CD4-positive, alpha-beta T cell treated with Interleukin-17A for 4 hours (primary cell): ENCODE data around the gene TGM6.

ENCODE experiments used
- DNase-seq: peaks from one replicate; pipeline ENCODE4 v3.0.0-alpha.2; 2020; ENCODE audit warnings: mixed read lengths

Gene TGM6

DNA sequence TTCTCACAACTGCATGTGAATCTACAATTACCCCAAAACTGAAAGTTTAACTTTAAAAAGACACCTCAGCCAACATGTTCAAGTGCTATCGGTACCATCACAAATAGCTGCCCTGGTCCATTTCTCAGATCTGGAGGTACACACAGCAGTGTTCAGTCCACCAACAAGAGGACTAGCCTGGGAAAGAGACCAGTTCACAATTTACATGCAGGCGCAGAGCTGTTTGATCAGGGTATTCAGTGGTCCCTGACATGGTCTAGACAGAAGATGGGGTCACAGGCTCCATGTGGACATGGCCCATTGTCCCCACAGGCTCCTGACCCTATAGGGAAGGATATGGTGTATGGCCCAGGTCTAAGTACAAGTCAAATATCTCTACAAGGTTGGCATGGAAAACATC, 15.6 kb upstream of the TGM6 start:
- DNase-seq: no peak

DNA sequence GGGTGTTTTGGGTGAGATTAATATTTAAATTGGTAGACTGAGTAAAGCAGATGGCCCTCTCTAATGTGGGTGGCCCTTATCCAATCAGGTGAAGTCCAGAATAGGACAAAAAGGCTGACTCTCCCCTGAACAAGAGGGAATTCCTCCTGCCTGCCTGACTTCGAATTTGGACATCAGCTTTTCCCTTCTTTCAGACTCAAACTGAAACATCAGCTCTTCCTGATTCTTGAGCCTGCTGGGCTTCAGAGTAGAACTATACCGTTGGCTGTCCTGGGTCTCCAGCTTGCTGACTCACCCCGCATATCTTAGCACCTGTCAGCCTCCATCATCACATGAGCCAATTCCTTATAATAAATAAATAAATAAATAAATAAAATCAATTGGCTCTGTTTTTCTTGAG, 15.0 kb upstream of the TGM6 start:
- DNase-seq: no peak

DNA sequence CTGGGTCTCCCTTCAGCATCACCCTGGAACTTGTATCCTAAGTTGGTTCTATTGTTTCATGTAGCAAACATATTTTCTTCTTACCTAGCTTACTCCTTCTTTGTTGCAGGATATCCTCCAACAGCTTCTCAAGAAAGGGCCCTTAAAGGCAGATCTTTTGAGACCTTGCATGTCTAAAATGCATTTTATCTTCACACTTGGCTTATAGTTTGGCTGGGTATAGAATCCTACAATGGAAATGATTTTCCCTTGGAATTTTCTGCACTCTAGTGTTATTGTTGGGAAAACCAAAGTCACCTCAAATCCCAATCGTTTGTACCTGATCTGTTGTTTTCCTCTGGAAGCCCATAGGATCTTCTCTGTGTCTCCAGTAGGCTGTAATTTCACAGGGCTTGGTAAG, 12.1 kb upstream of the TGM6 start:
- DNase-seq: no peak

DNA sequence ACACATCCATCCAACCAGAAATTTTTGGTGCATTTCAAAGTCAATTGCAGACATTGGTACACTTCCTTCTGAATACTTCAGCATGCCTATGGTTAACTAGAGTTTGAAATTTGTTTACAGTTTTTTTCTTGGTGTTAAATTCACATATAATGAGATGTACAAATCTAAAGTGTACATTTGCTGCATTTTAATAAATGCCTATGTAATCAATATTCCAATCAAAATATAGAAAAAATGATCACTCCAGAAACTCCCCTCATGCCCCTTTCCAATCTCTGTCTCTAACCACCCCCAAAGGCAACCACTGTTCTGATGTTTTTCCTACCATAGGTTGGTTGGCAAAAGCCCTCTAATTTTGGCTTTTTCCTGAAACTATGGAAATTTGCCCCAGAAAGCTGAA, 7.6 kb upstream of the TGM6 start:
- no peak for DNase-seq

- no peak for DNase-seq
Measured at GRCh38 chr20:2374346-2375125, 6.2 kb upstream of the TGM6 start.

GRCh38 chr20:2378893-2379292, 1.8 kb upstream of the TGM6 start:
- DNase-seq: no peak

GRCh38 chr20:2379511-2380229, 1.0 kb upstream of the TGM6 start:
- DNase-seq: peak; percentile 27

GRCh38 chr20:2381303-2381702, 602 bp downstream of the TGM6 start:
- no peak for DNase-seq

DNA sequence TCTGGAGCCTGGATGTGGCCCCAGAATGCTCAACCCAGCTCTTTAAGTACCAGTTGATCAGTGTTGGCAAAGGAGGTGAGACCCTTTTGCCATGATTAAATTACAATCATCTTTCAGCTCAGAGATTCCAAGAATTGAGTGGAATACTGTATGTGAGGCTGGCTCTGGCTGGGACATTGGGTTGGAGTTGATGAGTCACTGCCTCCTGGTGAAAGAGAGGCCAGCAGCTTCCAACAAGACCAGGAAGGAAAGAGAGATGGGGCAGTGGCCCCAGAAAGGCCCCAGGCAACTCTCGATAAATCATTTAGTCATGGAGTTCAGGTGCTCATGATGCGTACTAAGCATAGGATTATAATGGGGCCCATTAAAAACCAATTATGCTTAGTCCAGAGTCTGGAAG, 2.1 kb downstream of the TGM6 start:
- no peak for DNase-seq

- no peak for DNase-seq
Measured at GRCh38 chr20:2385026-2385425, 4.3 kb downstream of the TGM6 start.

DNA sequence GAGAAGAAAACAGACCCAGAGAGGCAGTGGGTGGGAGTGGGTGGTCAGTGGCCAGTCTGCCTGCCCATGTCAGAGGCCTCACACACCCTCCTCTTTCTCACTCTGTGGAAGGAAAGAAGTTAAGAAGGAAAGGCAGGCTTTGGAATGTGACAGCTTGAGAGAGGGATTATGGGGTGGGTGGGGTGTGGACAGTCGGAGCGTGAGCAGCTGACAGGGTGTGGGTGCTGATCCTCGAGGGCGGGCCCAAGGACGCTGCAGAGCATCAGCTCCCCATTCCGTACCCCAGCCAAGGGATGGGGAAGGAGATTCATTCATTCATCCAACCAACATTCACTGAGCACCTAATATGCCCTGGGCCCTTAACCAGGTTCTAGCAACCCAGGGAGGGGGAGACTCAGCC, 4.8 kb downstream of the TGM6 start:
- no peak for DNase-seq

DNA sequence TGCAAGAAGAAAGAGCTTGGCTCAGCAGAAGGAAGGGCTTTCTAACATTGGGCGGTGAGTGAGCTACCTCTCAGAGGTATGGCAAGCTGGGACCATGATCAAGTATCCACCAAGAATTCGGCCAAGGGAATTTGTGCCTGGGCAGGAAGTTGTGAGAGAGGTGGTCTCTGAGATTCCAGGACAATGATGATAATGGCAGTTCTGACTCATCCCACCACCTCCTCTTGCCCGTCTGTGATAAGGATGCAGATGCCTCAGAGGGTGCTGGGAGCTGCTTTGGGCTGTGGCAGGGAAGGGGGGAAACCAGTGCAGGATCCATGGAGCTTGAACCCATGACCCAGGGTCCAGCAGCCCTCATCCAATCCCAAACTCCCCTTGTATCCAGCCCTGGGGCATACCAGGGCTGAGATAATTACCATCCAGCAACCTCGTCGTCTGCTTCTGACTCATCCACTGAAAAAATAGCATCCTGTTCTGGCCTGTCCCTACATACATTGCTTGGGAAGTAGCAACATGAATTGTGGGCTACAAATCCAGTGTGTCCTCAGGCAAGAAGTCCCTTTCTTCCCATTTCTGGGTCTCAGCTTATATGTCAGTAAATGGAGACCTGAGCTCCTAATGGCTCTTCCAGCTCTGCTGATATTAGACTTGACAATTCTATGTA, 5.9 kb downstream of the TGM6 start:
- no peak for DNase-seq

- DNase-seq: peak; percentile 20
Measured at GRCh38 chr20:2387180-2387577, 6.5 kb downstream of the TGM6 start.

GRCh38 chr20:2387580-2387979, 6.9 kb downstream of the TGM6 start:
- no peak for DNase-seq

DNA sequence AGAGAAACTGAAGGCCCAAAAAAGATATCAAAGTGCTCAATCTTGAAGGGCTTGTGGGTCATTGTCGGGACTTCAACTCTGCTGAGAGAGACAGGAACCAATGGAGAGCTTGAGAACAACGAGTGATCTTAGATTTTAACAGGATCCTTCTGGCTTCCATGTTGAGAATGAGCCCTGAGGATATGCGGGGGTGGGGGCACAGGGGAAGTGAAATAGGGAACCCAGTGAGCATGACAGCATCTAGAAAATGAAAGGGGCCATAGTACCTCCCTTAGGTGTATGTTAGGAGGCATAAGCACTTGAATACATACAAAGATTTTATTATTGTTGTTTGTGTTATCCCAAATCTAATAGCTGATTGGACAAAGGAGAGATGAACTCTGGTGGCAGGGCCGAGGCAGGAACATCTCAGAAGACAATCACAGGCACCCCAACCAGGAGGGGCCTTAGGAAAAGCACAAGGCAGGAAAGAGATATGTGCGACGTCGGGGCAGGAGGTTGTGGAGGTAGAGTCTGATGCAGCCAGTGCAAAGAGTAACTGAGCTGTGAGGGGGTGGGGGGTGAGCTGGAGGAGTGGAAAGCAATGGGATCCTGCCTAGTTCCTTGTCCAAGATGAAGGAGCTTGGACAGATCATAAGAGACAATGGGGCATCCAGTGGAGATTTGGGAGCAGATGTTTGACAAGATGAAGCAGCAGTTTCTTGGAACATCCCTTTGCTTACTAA, 10.4 kb downstream of the TGM6 start:
- DNase-seq: no peak

DNA sequence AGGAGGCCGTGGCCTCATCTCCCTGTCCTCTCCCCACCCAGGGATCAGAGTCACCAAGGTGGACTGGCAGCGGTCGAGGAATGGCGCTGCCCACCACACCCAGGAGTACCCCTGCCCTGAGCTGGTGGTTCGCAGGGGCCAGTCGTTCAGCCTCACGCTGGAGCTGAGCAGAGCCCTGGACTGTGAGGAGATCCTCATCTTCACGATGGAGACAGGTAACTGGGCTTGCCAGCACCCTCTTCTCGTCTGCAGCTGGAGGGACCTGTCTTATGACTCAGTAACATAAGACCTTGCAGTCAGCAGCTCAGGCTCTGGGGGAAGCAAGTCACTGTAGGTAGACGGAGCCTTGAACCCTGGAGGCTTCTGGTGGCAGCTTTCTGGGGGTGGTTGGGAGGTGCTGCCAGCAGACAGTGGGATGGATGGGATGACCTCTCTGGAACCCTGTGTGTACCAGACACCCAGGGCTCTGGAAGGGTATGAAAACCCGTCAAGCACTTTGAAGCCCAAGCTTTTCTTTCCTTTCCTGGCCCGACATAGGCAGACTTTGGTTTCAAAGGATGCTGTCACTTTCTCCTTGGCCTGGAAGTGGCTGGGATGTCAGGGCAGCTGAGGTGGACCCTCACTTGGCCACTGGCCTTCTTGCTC, 13.8 kb downstream of the TGM6 start:
- DNase-seq: no peak

DNA sequence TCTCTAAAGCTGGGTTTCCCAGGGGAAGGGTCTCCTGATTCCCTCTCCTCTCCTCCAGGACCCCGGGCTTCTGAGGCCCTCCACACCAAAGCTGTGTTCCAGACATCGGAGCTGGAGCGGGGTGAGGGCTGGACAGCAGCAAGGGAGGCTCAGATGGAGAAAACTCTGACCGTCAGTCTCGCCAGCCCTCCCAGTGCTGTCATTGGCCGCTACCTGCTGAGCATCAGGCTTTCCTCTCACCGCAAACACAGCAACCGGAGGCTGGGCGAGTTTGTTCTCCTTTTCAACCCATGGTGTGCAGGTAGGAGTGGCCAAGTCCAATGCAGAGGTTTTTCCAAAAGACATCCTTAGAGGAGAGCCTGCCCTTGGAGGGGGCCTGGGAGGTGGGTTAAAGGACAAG, 14.4 kb downstream of the TGM6 start:
- DNase-seq: no peak

DNA sequence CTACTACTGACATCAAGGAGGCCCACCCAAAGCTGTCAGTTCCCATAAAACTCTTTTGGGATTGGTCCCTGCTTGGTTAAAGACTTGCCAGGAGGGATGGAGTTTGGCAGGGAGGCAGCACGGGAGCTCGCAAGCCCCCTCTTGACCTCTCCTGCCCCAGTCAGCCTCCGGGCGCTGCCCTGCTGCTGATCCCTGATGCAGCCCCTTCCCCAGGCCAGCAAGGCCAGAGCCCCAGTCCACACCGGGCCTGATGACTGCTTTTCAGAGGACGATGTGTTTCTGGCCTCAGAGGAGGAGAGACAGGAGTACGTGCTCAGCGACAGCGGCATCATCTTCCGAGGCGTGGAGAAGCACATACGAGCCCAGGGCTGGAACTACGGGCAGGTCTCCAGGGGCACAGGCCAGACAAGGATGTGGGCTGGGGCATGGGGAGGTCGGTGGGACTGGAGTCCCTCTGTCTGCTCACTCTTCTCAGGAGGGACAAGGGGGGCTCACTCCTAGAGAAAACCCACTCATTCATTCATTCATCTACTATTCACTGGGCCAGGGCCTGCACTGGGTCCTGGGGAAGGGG, 15.6 kb downstream of the TGM6 start:
- no peak for DNase-seq

DNA sequence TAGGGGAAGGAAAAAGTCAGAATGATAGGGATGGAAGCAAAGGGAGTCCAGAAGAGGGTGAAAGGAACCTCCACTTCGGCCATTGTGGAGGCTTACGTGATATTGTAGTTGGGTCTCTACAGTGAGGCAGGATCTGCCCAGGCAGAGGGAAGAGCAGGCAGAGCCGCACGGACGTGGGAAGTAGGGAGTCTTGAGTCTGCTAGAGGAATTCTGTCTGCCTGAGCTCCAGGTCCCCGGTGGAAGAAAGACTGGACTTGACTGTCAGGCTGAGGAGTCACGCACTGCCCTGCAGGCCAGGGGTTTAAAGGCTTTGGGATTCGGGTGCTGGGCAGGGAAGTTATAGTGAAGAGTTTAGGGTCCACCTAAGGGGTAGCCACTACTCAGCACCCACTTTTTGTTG, 16.4 kb downstream of the TGM6 start:
- no peak for DNase-seq

DNA sequence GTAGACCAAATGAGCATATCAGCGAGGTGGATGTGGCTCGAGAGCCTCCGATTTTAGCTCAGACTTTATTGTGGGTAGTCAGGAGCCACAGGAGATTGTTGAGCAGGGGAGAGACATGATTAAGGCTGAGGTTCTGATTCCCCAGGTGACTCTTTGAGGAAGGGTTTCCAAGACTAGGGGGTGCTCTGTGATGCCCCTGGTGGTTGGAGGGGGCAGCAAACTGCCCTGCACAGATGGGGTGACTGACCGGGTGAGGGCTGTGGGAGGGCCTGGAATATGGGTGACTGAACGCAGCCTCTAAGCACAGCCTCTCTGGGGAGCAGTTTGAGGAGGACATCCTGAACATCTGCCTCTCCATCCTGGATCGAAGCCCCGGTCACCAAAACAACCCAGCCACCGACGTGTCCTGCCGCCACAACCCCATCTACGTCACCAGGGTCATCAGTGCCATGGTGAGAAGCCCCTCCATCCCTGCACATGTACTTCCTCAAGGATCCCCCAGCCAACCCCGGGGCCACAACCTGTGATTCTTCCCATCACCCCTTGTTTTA, 17.0 kb downstream of the TGM6 start:
- DNase-seq: no peak

DNA sequence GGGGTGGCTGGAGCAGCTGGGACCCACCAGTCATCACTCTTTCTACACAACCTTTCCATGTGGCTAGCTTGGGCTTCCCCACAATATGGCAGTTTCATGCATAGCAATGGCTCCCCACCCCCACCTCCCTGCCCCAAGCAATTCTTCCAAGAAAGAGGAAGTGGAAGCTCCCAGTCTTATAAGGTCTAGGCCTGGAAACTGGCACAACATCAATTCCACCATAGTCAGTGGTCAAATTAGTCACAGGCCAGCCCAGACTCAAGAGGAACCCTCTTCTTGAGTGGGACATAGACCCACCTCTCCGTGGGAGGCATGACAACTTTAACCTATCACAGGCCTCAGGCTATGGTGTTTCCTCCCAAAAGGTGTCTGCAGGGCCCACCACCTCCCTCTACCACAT, 17.7 kb downstream of the TGM6 start:
- DNase-seq: no peak

- no peak for DNase-seq
Measured at GRCh38 chr20:2399390-2399789, 18.7 kb downstream of the TGM6 start.
